CD4-positive, alpha-beta T cell treated with Interleukin-1 beta for 1 hour (primary cell): ENCODE results near the gene SAPCD2.
"Not testable (repeated sequence)": the region's sequence is repeated elsewhere in the genome, so short reads cannot be mapped to it uniquely, and the experiment has no call there.

Experiments used
- DNase-seq, 2 donors: peaks; one replicate each; pipeline ENCODE4 v3.0.0-alpha.2; 2020 to 2022

SAPCD2 gene

GRCh38 chr9:137046088-137046787 lies 24.1 kb downstream of the SAPCD2 start, which contains the start of gene NPDC1:
NPDC1 (minus strand) TSS chr9:137046177; CDS start chr9:137045989, 188 bp downstream.
- DNase-seq = peak; percentile 80 to 84

DNA sequence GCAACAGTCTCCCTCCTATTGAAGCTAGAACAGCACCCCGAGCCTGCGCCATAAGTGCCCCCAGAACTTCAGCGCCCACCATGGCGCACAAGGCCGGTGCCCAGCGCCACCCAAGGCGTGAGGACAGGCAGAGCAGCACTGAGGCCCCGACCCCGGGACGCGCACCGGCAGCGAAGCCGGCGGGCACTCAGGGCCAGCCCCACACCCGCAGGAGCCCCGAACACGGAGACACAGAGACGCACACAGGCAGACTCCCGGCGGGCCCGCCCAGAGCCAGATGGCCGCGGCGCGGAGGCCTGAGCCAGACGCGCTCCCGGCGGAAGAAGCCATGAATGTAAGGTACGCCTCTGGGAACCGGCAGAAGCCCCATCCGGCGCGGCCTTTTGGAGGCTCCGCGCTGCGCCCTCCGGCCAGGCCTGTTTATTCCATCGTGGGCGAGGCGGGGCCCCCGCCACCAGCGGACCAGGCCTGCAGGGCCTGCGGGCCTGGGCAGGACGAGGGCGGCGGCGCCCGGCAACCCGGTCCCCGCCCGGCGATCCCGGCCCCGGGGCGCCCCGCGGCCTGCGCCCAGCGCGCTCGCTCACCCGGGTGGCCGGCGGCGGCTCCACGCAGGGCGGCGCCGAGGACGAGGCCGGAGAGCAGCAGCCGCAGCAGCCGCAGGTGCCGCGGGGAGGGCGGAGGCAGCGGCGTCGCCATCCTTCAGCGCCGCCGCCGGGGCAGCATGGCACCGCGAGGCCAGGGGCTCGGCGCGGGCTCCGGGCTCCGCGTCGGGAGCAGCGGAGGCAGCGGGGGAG lies 24.9 kb downstream of the SAPCD2 start:
- DNase-seq = no peak

- DNase-seq = no peak
These were observed 25.7 kb downstream of the SAPCD2 start for GRCh38 chr9:137044502-137045177.

DNA sequence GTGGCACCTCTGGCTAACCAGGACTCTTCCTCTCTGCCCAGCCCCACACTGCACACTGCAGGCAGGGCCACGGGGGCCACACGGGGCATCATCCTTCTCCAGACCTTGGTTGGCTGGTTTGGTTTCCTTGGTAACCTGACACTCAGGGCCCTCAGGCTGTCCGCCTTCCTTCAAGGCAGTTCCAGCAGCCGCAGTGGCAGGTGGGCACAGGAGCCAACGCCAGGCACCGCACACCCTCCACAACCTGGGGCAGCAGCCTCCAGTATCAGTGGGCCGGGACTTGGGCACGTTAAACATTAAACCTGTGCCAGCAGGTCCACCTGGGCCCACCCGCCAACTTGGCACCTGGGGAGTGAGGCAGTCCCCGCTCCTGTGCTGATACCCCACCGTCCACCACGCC lies 26.3 kb downstream of the SAPCD2 start:
- no peak for DNase-seq

- no peak for DNase-seq
These were observed 27.3 kb downstream of the SAPCD2 start for GRCh38 chr9:137042751-137043727.

DNA sequence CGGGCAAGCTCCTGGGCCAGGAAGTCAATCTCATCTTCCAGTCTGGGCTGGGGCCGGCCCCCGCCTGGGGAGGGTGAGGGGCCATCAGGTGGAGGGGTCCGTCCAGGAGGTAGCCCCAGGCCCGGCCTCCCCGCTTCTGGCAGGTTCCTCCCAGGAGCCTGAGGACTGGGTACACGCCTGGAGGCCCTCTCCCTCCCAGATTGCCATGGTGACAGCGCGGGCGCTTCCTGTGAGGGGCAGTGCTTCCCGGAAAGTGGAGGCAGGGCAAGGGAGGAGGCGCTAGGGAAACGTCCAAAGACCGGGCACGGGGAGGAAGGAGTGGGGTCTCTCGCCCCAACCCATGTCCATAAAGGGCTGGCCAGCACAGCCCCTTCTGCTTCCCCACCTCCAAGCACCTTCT lies 29.2 kb downstream of the SAPCD2 start:
- no peak for DNase-seq

DNA sequence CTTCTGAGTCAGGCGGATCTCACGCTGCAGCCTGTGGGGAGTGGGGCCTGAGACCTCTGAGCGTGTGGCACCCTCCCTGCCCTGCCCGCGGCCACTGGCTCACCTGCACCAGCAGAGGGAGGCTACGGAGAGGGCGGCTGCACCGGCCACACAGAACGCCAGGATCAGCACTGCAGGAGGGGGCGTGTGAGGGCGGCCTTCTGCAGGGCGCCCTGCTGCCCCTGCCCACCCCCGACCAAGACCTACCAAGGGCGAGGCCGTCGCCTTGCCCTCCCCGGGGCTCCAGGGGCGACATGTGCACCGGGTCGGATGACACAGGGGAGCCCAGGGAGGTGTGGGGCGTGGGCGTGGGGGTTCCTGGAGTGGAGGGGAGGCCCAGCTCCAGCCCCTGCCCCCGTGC lies 29.8 kb downstream of the SAPCD2 start:
- DNase-seq = no peak

- no peak for DNase-seq
These were observed 30.6 kb downstream of the SAPCD2 start for GRCh38 chr9:137039611-137040366.

- DNase-seq = no peak
These were observed 31.4 kb downstream of the SAPCD2 start for GRCh38 chr9:137038916-137039315.

DNA sequence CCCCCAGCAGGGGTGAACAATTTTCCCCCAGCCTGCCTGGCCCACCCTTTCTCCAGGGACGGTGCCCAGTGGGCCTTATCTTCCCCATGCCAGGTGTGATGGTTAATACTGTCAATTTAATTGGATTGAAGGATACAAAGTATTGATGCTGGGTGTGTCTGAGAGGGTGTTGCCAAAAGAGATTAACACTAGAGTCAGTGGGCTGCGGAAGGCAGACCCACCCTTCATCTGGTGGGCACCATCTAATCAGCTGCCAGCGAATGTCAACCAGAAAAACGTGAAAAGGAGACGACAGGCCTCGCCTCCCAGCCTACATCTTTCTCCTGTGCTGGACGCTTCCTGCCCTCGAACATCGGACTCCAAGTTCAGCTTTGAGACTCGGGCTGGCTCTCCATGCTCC lies 32.9 kb downstream of the SAPCD2 start:
- DNase-seq = no peak

DNA sequence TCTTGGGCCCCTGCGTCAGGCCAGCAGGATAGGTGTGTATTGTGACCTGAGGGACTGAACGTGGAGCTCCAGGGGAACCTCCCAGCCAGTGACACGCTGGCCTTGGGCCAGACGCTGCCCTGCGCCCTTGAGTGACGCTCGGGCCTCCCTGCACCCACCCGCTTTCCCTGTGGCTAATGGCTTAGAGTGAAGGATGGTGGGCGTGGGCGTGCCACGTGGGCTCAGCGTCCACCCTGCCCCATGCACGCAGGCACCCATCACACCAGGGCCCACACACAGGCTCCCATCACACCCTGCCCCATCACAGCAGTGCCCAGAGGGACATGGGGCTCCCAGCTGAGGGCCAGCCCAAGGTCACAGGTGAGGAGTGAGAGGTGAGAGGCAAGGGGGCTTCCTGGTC lies 33.3 kb downstream of the SAPCD2 start:
- no peak for DNase-seq

DNA sequence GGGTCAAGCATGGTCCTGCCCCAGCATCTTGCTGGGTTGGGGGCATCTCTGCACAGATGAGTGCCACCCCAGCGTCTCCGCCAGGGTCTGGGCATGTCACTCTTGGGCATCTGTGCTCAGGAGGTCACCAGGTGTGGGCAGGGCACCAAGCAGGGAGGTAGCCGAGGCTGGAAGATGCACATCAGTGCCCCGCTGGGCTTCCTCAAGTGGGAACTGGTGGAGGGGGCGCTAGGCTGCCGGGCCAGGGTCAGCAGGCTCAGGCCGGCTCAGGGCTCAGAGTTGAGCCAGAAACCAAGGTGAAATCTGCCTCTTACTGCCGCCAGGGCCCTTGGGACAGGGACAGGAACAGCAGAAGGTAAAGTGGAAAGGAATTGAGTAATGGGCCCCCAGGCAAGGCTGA lies 34.4 kb downstream of the SAPCD2 start:
- no peak for DNase-seq

DNA sequence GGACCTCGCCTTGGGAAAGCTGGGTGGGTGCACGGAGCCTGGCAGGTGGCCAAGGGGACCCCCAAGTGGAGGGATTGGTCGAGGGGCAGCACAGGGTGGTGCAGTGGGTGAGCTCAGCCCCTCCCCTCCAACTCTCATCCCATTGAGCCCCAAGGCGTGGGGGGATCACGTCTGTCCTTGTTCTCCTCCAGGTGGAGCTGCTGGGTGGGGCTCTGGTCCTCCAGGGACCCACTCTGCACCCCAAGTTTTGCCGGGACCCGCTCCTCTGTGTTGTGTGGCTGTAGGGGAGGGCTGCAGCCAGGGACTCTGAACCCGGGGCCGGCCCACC lies 34.9 kb downstream of the SAPCD2 start:
- no peak for DNase-seq

DNA sequence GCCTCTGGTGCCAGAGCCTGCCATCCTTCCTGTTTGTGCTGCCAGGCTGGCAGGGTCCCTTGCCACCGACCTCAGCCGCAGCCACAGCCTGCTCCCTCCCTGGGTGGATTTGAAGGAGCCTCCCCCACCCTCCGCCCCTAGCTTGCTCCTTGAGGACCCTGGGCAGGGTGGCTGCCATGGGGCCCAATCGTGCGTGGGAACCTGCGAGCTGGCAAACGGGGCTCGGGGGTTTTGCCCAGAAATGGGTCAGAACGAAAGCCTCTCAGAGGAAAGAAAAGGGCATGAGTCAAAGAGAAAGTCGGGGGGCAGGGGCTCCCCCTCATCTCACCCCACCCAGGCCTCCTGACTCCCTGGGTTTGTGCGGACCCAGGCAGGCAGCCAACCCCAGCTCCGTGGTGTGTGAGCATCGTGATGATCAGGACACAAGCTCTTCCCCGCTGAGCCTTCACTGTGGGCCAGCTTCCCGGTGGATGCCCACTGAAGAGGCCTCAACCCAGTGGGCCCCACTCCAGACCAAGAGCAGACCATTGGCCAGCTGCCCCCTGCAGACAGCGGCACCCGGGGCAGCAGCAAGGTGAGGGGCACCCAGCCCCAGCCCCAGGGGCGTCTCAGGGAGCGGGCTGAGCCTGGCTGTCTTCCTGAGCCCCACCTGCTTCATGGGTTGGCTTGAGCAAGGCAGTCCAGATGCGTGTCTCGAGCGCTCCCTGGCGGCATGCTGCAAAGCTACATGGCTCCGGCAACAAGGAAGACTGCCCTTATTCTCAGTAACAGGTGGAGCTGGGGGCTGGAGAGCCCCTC lies 35.4 kb downstream of the SAPCD2 start:
- peak; percentile 88 for DNase-seq

DNA sequence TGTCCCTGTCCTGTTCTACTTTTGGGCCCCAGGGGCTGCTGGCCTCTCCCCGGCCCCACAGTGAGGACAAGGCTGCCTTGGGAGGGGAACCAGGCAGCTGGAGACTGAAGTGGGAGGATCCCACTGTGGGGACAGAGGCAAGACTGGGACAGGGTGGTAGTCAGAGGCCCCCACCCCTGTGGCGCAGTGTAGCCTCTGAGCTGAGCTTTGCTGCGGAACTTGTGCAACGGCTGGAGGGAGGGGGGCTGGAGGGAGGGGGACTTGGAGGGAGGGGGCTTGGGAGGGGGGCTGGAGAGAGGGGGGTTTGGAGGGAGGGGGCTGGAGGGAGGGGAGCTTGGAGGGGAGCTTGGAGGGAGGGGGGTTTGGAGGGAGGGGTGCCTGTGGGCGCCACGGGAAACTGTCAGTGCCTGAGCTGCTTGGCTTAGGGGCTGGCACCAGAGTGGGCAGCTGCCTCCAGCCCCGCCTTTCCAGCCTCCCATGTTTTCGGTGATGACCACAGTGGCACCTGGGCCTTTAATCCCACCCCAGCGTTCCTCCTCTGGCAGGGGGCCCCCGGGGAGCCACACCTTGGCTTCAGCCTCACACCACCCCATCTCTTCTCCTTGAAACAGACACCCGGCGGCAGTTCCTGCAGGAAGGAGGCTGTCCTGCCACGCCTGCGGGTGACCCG lies 36.2 kb downstream of the SAPCD2 start:
- peak in 1 of 2 donors; percentile 35 for DNase-seq

DNA sequence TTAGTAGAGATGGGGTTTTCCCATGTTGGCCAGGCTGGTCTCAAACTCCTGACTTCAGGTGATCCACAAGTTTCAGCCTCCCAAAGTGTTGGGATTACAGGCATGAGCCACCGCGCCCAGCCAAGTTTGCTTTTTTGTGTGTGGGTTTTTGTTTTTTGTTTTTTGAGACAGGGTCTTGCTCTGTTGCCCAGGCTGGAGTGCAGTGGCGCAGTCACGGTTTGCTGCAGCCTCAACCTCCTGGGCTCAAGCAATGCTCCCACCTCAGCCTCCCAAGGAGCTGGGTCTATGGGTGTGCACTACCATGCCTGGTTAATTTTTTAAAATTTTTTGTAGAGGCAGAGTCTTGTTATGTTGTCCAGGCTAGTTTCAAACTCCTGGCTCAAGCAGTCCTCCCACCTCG lies 36.9 kb downstream of the SAPCD2 start:
- not testable (repeated sequence) for DNase-seq

GRCh38 chr9:137032858-137033257 lies 37.5 kb downstream of the SAPCD2 start:
- peak; percentile 31 to 69 for DNase-seq

DNA sequence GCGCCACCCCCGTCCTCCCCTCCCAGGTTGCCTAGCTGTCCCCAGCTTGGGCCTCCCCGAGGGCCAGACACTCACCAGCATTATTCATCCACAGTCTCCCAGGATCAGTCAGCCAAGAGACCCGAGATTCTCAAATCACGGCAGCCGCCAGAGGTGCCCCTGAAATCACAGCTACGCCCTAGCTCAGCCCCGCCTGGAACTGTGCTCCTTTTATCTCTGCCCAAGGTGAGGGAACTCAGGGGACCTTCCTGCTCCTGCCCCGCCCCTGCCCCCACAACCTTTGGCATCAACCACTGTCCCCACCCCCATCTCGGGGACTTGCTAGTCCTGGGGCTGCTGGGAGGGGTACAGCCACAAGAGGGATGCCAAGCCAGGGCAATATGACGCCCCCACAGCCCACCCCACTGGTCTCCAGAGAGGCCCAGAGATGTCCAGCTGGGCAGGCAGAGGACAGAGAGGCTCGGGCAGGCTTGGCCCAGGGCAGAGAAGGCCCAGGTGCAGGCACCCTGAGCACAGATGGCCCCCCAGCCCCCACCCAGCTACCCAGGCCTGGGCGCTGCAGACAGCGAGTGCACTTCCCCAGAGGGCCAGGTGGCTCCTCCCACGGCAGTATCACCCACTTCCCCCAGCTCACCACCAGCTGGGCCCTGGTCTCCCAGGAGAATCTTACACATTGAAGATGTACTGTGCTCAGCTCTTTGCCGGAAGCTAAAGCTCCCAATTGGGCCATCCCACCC lies 38.3 kb downstream of the SAPCD2 start, which contains the start of gene FUT7:
Gene FUT7 (minus strand): TSS at position 185 of the 737 bp plus-strand sequence. CDS start 97 bp downstream, at position 88.
- peak; percentile 48 to 64 for DNase-seq
